Measurements from ENCODE around the gene MTHFD2.
A peak's percentile ranks its signal among the peaks of the same experiment; 100 is the strongest.

The MTHFD2 gene

GRCh38 chr2:74179063-74179865 lies 19.2 kb upstream of the MTHFD2 start:
- H3K9me3 ChIP-seq (ENCODE audit: control insufficient read depth, insufficient read depth, low read depth, low read length): no peaks in the 10 kb centered on the region
- H3K4me1 ChIP-seq (ENCODE audit: control insufficient read depth, insufficient read depth, low read length): no peaks in the 10 kb centered on the region
- no peak overlapping the region; the same call in 1 of the 2 replicates for H3K27ac ChIP-seq (ENCODE audit: extremely low read depth, low read depth, low read length)
- CTCF ChIA-PET: interaction anchor here (0.6 to 2.2 kb wide), 6 partner anchors 19 to 355 kb away, joined by 3 to 9 read pairs (median 4); partner anchors contain the start of gene MTHFD2
- H3K4me3 ChIP-seq (ENCODE audit: low read depth, low read length): peak overlapping the region; percentile 86
- POLR2A ChIA-PET: interaction anchor here (0.6 to 2.6 kb wide), 17 partner anchors 10 to 442 kb away, joined by 3 to 52 read pairs (median 7); partner anchors contain the start of genes MTHFD2, RTKN, STAMBP and TPRKB
- peaks cover 4 to 13% of the 10 kb centered on the region in 2 experiments; a peak in 2 of 3 replicates for H3K36me3 ChIP-seq (ENCODE audit: control insufficient read depth in 2 of 2, insufficient read depth in 1 of 2, low read length in 2 of 2)
- TF ChIP-seq TCF7L2 (IDR thresholded peaks at IDR 0.05; ENCODE audit: borderline replicate concordance, low read depth, low read length) (no peak), ZNF362 (tag by site-specific recombination; IDR thresholded peaks at IDR 0.05) (peak; percentile 59), PRDM4 (tag by site-specific recombination; IDR thresholded peaks at IDR 0.05) (no peak), ZNF785 (tag by site-specific recombination; IDR thresholded peaks at IDR 0.05) (no peak), ZNF248 (tag by site-specific recombination; IDR thresholded peaks at IDR 0.05) (no peak), ZNF140 (tag by site-specific recombination; IDR thresholded peaks at IDR 0.05) (no peak), ZNF488 (tag by site-specific recombination; IDR thresholded peaks at IDR 0.05) (no peak), HOXA7 (CRISPR knock-in tag; IDR thresholded peaks at IDR 0.05; ENCODE audit: borderline replicate concordance) (no peak), GFI1B (tag by site-specific recombination; IDR thresholded peaks at IDR 0.05) (no peak), KLF10 (tag by site-specific recombination; IDR thresholded peaks at IDR 0.05) (peak; percentile 11; the same call in 1 of the 2 replicates), ZNF664 (tag by site-specific recombination; IDR thresholded peaks at IDR 0.05) (peak; percentile 54), ZNF621 (tag by site-specific recombination; IDR thresholded peaks at IDR 0.05) (no peak), PRDM2 (tag by site-specific recombination; IDR thresholded peaks at IDR 0.05; ENCODE audit: borderline replicate concordance) (no peak), ZNF266 (tag by site-specific recombination; IDR thresholded peaks at IDR 0.05; ENCODE audit: low read depth) (no peak), KLF9 (tag by site-specific recombination; IDR thresholded peaks at IDR 0.05; ENCODE audit: low read depth) (no peak), SCRT2 (tag by site-specific recombination; IDR thresholded peaks at IDR 0.05) (no peak), ZNF558 (tag by site-specific recombination; IDR thresholded peaks at IDR 0.05) (no peak), ZNF114 (tag by site-specific recombination; IDR thresholded peaks at IDR 0.05) (no peak), ZNF600 (tag by site-specific recombination; IDR thresholded peaks at IDR 0.05) (peak; percentile 64), ZBTB11 (tag by site-specific recombination; conservative IDR thresholded peaks at IDR 0.05; ENCODE audit: low read depth) (peak; percentile 78), AEBP2 (tag by site-specific recombination; IDR thresholded peaks at IDR 0.05; ENCODE audit: borderline replicate concordance) (no peak)

Data from HEK293 (cell line).